Activated naive CD8-positive, alpha-beta T cell (primary cell): ENCODE data around the gene ARFGAP2.
"Not testable (repeated sequence)": the region's sequence is repeated elsewhere in the genome, so short reads cannot be mapped to it uniquely, and the experiment has no call there.

Source experiments
- H3K27ac Mint-ChIP-seq: one replicate; pipeline ENCODE4 v1.8.0; 2021; ENCODE audit warnings: mixed read lengths
- H3K27me3 Mint-ChIP-seq: one replicate; pipeline ENCODE4 v1.8.0; 2021; ENCODE audit warnings: mixed read lengths
- H3K36me3 Mint-ChIP-seq: one replicate; pipeline ENCODE4 v1.8.0; 2021; ENCODE audit warnings: mixed read lengths
- H3K4me1 Mint-ChIP-seq: one replicate; pipeline ENCODE4 v1.8.0; 2021; ENCODE audit warnings: low read depth, mixed read lengths
- H3K4me3 Mint-ChIP-seq: one replicate; pipeline ENCODE4 v1.8.0; 2021; ENCODE audit warnings: mild to moderate bottlenecking, mixed read lengths
- H3K9me3 Mint-ChIP-seq: one replicate; pipeline ENCODE4 v1.8.0; 2021; ENCODE audit warnings: low read depth, mixed read lengths

The ARFGAP2 gene

DNA sequence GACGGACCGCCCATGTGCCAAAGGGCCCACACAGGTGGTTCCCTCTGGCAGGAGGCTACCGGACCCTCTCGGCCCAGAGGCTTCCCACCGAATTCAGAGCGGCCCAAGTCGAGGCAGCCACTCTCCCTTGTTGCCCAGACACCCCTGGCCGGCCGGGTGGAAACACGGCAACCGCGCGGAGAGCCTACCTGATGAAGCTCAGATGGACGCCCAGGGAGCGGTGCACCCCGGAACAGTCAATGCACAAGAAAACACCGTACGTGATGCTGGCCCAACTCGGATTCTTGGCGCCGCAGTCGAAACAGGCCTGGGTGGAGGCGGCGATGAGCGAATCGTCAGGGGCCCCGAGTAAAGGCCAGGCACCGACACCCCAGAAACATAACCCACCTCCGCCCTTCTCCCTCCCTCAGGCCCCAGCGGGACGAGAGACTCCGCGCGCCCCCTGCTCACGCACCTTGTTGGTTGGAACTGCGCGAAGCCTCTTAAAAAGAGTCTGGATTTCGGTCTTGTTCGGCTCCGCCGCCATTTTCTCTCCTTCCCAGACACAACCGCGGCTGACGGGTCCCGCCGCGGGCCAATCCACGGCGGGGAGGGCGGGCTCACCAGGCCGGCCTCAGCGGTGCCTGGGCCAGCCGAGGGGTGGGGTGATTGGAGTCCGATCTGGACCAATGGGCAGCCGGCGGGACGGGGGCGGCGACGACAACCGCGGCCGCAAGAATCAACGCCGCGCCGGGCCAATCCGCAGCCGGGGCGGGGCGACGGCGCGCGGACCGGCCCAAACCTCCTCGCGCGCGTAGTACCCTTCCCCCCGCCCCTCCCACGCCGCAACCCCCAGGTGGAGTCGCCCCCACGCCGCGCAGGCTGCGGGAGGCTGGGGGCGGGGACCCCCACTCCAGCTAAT, at the start of gene ARFGAP2:
ARFGAP2 (minus strand) TSS at position 552 of the 901 bp plus-strand sequence; CDS start at position 526, 26 bp downstream.
- Mint-ChIP-seq H3K4me3 (peak within 1 kb of the TSS; percentile 97), H3K36me3 (no peaks in the 10 kb centered on the region), H3K27ac (peak within 1 kb of the TSS; percentile 100), H3K27me3 (no peaks in the 10 kb centered on the region), H3K4me1 (peaks cover 34% of the 10 kb centered on the region), H3K9me3 (no peaks in the 10 kb centered on the region)

DNA sequence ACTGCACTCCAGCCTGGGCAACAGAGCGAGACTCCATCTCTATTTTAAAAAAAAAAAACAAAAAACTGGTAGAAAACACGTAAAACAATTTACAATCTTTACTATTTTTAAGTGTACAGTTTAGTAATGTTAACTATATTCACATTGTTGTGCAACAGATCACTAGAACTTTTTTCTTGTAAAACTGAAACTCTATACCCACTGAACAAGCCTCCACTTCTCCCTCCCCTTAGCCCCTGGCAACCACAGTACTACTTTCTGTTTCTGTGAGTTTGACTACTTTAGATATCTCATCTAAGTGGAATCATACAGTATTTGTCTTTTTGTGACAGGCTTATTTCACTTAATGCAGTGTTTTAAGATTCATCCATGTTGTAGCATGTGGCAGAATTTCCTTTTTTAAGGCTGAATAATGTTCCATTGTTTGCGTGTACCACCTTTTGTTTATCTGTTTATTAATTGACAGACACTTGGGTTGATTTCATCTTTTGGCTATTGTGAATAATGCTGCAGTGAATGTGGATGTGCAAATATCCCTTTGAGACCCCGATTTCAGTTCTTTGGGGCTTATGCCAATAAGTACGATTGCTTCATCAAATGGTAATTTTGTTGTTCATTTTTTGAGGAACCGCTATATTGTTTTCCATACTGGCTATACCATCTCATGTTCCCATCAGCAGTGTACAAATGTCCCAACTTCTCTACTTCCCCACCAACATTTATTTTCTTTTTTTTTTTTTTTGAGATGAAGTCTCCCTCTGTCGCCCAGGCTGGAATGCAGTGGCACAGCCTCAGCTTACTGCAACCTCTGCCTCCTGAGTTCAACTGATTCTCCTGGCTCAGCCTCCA, 49.1 kb upstream of the ARFGAP2 start:
- H3K36me3 Mint-ChIP-seq, result peaks cover 14% of the 10 kb centered on the region
- peaks cover 26% of the 10 kb centered on the region for H3K4me1 Mint-ChIP-seq
- H3K27ac Mint-ChIP-seq, result peak overlapping the region; percentile 93
- no peaks in the 10 kb centered on the region for H3K27me3 Mint-ChIP-seq
- no peaks in the 10 kb centered on the region for H3K9me3 Mint-ChIP-seq
- H3K4me3 Mint-ChIP-seq, result peak overlapping the region; percentile 76

DNA sequence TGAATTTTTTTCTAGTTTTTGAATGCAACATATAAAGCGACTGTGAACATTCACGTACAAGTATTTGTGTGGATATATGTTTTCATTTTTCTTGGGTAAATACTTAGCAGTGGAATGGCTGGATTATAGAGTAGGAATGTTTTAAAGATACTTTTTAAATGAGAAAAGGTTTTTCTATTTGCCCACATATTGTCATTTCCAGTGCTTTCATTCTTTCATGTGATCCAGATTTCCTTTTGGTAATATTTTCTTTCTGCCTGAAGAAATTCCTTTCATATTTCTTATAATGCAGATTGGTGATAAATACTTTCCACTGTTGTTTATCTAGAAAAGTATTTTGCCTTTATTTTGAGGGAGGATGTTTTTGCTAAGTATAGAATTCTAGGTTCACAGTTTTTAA, 46.0 kb upstream of the ARFGAP2 start:
- H3K36me3 Mint-ChIP-seq, result peaks cover 23% of the 10 kb centered on the region
- H3K27ac Mint-ChIP-seq, result peak overlapping the region; percentile 83

DNA sequence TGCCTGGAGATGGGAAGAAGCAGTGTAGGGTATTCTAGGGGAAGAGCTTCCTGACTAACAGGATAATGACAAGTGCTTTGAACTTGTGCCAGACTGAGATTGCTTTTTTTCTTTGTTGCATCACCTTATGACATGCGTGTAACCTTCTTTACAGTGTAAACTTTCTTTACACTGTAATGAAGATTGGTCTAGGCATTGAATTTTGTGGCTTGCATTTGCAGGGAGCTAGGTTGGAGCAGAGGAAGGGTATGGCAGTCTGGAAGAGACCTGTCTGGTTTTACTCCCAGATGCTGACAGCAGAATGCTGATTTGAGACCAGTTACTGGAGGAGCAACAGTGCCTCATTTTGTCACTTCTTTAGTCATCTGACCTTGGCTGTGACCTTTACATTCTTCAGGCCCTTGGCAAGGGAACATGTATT, 43.7 kb upstream of the ARFGAP2 start:
- peak overlapping the region; percentile 91 for H3K27ac Mint-ChIP-seq
- peaks cover 58% of the 10 kb centered on the region for H3K4me1 Mint-ChIP-seq
- peaks cover 26% of the 10 kb centered on the region for H3K36me3 Mint-ChIP-seq
- H3K4me3 Mint-ChIP-seq, result peak overlapping the region; percentile 28
- H3K27me3 Mint-ChIP-seq, result no peaks in the 10 kb centered on the region
- H3K9me3 Mint-ChIP-seq, result no peaks in the 10 kb centered on the region

More for the DNA sequence above, 46.0 kb upstream of the ARFGAP2 start:
- no peaks in the 10 kb centered on the region for H3K27me3 Mint-ChIP-seq
- peaks cover 48% of the 10 kb centered on the region for H3K4me1 Mint-ChIP-seq
- H3K9me3 Mint-ChIP-seq, result no peaks in the 10 kb centered on the region
- no peak overlapping the region for H3K4me3 Mint-ChIP-seq

DNA sequence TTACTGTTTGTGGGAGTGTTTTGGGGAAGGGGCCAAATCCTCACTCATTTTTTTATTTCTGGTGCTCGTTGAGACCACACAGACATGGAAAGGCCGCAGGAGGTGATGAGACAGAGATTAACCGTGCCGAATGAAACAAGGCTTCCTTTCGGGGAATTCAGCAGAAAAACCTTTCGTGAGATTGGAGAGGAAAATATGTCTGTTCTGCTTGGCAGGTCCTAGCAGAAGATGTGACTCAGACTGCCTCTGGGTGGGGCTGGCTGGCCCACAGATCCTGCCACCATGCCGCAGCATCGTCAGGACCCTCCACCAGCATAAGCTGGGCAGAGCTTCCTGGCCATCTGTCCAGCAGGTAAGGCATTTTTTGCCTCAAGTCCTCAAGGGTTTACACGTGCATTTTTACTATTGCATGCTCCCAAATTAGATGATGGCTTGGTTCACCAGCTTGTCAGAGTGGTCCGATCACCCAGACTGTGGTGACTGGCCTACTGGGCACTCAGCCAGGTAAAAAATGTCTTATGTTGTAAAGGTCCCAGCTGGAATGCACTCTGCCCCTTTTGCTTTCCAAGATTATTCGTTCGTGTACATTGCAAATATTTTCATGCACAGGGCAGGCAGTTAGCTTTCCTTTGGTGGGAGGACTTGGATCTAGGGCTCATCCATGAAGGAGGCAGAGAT, 39.6 kb upstream of the ARFGAP2 start:
- H3K27ac Mint-ChIP-seq, result peak overlapping the region; percentile 100
- peak overlapping the region; percentile 98 for H3K4me3 Mint-ChIP-seq
- H3K9me3 Mint-ChIP-seq, result no peaks in the 10 kb centered on the region
- no peaks in the 10 kb centered on the region for H3K27me3 Mint-ChIP-seq
- peaks cover 45% of the 10 kb centered on the region for H3K4me1 Mint-ChIP-seq
- H3K36me3 Mint-ChIP-seq, result peaks cover 19% of the 10 kb centered on the region

DNA sequence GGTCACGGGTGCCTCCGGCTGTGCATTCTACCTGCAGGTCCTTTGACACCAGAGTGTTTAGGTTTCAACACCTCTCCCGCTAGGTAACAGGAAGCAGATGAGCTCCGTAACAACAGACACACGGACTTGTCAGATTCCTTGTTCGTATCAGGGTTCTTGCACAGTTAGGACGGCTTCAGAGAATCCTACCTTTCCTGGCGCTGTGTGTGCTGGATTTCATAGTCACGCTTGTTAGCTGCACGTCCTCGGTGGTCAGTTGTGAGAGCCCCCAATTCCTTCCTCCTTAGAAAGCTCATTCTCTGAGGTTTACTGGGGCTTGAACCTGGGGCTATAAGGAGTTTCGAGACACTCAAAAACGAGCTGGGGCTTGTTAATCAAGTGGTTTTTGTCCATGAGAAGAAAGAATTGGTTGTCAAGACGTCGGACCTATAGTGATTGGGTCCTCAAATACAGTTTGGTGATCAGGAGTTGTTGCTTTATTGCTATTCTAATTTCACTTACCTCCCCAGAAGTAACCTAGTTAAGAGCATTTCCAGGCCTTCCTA, 38.8 kb upstream of the ARFGAP2 start:
- Mint-ChIP-seq H3K4me3 (peak overlapping the region; percentile 98), H3K4me1 (peaks cover 43% of the 10 kb centered on the region), H3K9me3 (no peaks in the 10 kb centered on the region), H3K27me3 (no peaks in the 10 kb centered on the region), H3K27ac (peak overlapping the region; percentile 100), H3K36me3 (peaks cover 18% of the 10 kb centered on the region)

DNA sequence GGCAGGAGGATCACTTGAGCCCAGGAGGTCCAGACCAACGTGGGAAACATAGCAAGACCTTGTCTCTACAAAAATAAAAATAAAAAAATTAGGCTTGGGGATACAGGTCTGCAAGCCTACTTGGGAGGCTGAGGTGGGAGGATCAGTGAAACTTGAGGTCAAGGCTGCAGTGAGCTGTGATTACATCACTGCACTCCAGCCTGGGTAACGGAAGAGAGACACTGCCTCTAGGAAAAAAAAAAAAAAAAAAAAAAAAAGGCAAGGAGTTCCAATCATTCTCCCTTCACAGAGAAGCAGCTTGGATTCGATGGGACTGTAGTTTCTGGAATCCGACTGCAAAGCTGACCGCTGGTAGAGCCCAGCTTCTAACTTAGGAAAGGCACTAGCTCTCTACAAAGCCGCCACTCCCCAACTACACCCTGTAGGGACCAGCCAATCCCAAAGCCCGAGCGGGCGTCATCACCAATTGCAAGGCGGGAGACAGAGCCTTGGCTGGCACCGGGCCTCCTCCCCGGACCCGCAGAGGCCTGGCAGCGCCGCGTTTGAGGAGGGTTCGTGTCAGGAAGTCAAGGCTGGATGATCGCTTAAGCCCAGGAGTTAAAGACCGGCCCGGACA, 37.4 kb upstream of the ARFGAP2 start:
- Mint-ChIP-seq H3K36me3 (peaks cover 17% of the 10 kb centered on the region), H3K4me3 (peak overlapping the region; percentile 98), H3K27me3 (no peaks in the 10 kb centered on the region), H3K9me3 (no peaks in the 10 kb centered on the region), H3K27ac (peak overlapping the region; percentile 100), H3K4me1 (peaks cover 34% of the 10 kb centered on the region)

DNA sequence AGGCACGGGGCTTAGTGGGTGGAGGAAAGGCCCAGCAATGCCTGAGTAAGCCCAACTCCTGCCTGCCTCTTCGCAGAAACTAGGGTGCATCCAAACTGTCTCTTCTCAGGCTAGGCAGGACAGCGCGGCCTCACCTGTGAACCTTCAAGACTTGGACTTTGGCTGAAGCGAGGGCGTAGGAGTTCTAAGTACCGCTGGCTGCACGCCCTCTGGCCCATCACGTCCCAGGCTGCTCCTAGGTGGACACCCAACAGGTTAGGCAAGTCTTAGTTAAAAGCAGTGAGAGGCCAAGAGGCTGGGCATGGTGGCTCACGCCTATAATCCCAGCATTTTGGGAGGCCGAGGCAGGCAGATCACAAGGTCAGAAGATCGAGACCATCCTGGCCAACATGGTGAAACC, 36.3 kb upstream of the ARFGAP2 start:
- no peak overlapping the region for H3K27ac Mint-ChIP-seq
- no peaks in the 10 kb centered on the region for H3K27me3 Mint-ChIP-seq
- peaks cover 10% of the 10 kb centered on the region for H3K36me3 Mint-ChIP-seq
- peaks cover 26% of the 10 kb centered on the region for H3K4me1 Mint-ChIP-seq
- no peak overlapping the region for H3K4me3 Mint-ChIP-seq
- H3K9me3 Mint-ChIP-seq, result no peaks in the 10 kb centered on the region

DNA sequence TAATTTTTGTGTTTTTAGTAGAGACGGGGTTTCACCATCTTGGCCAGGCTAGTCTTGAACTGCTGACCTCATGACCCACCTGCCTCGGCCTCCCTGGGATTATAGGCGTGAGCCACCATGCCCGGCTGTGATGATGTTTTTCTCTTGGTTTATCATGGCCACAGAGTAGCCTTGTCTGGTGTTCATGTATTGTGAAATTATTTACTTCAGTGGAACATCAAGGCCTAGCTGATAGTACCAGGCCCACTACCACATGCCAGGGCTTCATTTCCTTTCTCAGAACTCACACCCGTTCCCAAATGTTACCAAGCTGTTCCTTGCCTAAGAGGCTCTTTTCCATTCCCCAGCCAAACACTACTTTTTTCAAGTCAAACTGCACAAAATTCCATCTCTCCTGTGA, 31.9 kb upstream of the ARFGAP2 start:
- Mint-ChIP-seq H3K27me3 (no peaks in the 10 kb centered on the region), H3K4me3 (no peak overlapping the region), H3K27ac (no peak overlapping the region), H3K4me1 (no peaks in the 10 kb centered on the region), H3K36me3 (no peaks in the 10 kb centered on the region), H3K9me3 (no peaks in the 10 kb centered on the region)

DNA sequence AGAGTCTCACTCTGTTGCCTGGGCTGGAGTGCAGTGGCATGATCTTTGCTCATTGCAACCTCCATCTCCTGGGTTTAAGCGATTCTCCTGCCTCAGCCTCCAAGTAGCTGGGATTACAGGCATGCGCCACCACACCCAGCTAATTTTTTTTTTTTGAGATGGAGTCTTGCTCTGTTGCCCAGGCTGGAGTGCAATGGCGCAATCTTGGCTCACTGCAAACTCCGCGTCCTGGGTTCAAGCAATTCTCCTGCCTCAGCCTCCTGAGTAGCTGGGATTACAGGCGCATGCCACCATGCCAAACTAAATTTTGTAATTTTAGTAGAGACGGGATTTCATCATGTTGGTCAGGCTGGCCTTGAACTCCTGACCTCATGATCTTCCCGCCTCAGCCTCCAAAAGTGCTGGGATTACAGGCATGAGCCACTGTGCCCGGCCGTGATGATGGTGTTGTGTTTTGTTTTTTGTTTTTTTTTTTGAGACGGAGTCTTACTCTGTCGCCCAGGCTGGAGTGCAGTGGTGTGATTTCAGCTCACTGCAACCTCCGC, 31.4 kb upstream of the ARFGAP2 start:
- not testable (repeated sequence) for H3K36me3 Mint-ChIP-seq, H3K9me3 Mint-ChIP-seq, H3K27ac Mint-ChIP-seq, H3K4me3 Mint-ChIP-seq, H3K4me1 Mint-ChIP-seq, H3K27me3 Mint-ChIP-seq

DNA sequence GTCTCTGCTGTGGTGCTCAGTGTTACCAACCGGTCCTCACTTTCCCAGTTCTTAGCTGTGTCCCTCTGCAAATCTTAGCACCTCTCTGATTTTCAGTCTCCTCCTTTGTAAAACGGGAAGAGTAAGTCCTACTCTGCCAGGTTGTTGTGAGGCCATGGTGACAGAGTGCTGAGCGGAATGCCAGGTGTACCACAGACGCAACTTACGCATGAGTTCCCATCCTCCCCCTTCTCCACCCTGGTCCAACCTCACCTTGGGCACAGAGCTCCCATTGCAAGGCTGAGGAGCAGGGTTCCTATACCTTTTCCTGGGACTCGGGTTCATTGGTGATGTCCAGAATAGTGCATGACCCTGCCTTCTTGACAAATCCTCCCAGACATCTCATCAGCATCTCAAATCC, 30.8 kb upstream of the ARFGAP2 start:
- Mint-ChIP-seq H3K27ac (no peak overlapping the region), H3K4me1 (no peaks in the 10 kb centered on the region), H3K9me3 (no peaks in the 10 kb centered on the region), H3K27me3 (no peaks in the 10 kb centered on the region), H3K36me3 (no peaks in the 10 kb centered on the region), H3K4me3 (no peak overlapping the region)

DNA sequence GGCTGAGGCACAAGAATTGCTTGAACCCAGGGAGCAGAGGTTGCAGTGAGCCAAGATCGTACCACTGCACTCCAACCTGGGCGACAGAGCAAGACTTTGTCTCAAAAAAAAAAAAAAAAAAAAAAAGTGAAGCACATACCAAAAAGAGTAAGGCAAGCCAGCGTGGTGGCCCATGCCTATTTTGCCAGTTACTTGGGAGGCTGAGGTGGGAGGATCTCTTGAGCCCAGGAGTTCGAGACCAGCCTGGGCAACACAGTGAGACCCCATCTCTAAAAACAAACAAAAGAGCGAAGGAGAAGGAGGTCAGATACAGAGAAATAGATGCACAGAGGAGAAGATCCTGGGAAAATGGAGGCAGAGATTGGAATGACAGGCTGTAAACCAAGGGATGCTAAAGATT, 29.9 kb upstream of the ARFGAP2 start:
- H3K4me3 Mint-ChIP-seq, H3K9me3 Mint-ChIP-seq, H3K27me3 Mint-ChIP-seq, H3K4me1 Mint-ChIP-seq, H3K27ac Mint-ChIP-seq, H3K36me3 Mint-ChIP-seq: not testable (repeated sequence)

DNA sequence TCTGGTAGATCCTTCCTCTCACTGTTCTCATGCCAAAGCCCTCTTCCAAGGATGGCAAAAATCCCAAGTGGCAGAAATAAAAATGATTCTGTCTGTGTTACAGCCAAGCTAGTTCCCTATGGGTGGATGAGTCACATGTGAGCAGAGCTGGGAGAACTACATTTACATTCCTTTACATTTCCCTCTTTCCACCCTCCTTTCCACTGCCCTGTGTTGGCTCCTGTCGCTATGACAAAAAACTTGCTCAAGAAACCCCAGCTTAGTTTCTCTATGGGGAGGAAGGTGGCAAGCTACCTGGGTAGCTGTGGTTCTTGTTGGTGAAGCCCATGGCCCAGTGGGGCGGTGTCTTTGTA, 27.9 kb upstream of the ARFGAP2 start:
- Mint-ChIP-seq H3K9me3 (no peaks in the 10 kb centered on the region), H3K4me3 (no peak overlapping the region), H3K27ac (no peak overlapping the region), H3K27me3 (no peaks in the 10 kb centered on the region), H3K36me3 (no peaks in the 10 kb centered on the region), H3K4me1 (no peaks in the 10 kb centered on the region)

DNA sequence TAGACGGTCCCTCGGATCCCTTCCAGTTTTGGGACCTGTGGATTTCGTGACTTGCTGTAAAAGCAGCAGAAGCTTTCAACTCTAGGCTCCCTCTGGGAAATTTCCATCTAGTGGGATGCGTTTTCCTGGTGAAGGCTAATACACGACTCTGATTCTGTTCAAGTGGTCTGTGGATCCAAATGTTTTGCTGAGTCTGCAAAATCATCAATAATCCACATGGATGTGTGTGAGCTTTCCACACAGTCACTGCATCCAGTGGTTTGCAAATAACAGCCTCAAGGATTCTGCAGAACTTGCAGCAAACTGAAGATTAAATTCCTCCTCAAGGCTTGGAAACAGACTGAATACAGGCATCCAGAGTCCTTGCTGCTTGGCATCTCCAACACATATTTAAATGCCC, 25.9 kb upstream of the ARFGAP2 start:
- no peaks in the 10 kb centered on the region for H3K9me3 Mint-ChIP-seq
- H3K4me1 Mint-ChIP-seq, result no peaks in the 10 kb centered on the region
- H3K36me3 Mint-ChIP-seq, result no peaks in the 10 kb centered on the region
- no peak overlapping the region for H3K27ac Mint-ChIP-seq
- no peaks in the 10 kb centered on the region for H3K27me3 Mint-ChIP-seq
- H3K4me3 Mint-ChIP-seq, result no peak overlapping the region
